ENCODE data around the gene MRPL20. TPM values are rescaled to one million over a fixed set of nuclear protein-coding genes. Genes with fewer than 3 reads are reported as not detected.

Gene MRPL20
- total and polyA plus RNA-seq, 10 donors: 67.4 to 168 (median 101) TPM

GRCh38 chr1:1442069-1442770 lies 35.1 kb upstream of the MRPL20 start:
- no peak overlapping the region for H3K27ac ChIP-seq
- H3K27me3 ChIP-seq (replicated peaks in 1 of 7): peaks cover 0 to 38% (median 13%) of the 10 kb centered on the region in 7 donors
- H3K4me1 ChIP-seq: peaks cover 7 to 23% (median 12%) of the 10 kb centered on the region in 6 donors
- H3K36me3 ChIP-seq: no peaks in the 10 kb centered on the region
- DNase-seq: peak; percentile 58
- 84 to 93% (median 88%) methylated on average over 29 to 32 of the region's 32 CpGs for WGBS, 5 donors
- H3K4me3 ChIP-seq: no peak overlapping the region
- intact Hi-C loops (cut with DNase I; ENCODE audit: low total_unique reads): no loop called here
- H3K9me3 ChIP-seq: no peaks in the 10 kb centered on the region
- TF ChIP-seq POLR2AphosphoS5 (IDR thresholded peaks at IDR 0.05) (no peak), POLR2A (IDR thresholded peaks at IDR 0.05) (no peak)
- TF ChIP-seq, protein P1, sequence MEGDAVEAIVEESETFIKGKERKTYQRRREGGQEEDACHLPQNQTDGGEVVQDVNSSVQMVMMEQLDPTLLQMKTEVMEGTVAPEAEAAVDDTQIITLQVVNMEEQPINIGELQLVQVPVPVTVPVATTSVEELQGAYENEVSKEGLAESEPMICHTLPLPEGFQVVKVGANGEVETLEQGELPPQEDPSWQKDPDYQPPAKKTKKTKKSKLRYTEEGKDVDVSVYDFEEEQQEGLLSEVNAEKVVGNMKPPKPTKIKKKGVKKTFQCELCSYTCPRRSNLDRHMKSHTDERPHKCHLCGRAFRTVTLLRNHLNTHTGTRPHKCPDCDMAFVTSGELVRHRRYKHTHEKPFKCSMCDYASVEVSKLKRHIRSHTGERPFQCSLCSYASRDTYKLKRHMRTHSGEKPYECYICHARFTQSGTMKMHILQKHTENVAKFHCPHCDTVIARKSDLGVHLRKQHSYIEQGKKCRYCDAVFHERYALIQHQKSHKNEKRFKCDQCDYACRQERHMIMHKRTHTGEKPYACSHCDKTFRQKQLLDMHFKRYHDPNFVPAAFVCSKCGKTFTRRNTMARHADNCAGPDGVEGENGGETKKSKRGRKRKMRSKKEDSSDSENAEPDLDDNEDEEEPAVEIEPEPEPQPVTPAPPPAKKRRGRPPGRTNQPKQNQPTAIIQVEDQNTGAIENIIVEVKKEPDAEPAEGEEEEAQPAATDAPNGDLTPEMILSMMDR (IDR thresholded peaks at IDR 0.05 in 8 of 11, conservative IDR thresholded peaks at IDR 0.05 in 3 of 11): no peak

- no peaks in the 10 kb centered on the region for H3K36me3 ChIP-seq
- H3K4me1 ChIP-seq: peaks cover 9 to 33% (median 20%) of the 10 kb centered on the region in 6 donors
- DNase-seq: peak; percentile 84
- TF ChIP-seq, protein P1 (IDR thresholded peaks at IDR 0.05 in 8 of 11, conservative IDR thresholded peaks at IDR 0.05 in 3 of 11): peak; percentile 68 to 94 (median 91)
- peak in 2 of 3 donors; percentile 56 to 74 for TF ChIP-seq POLR2AphosphoS5 (IDR thresholded peaks at IDR 0.05)
- no peak for TF ChIP-seq POLR2A (IDR thresholded peaks at IDR 0.05)
- no peak overlapping the region for H3K4me3 ChIP-seq
- H3K27ac ChIP-seq: no peak overlapping the region
- intact Hi-C loops (cut with DNase I; ENCODE audit: low total_unique reads): no loop called here
- WGBS, 5 donors: 32 to 44% (median 41%) methylated on average over 17 to 29 of the region's 29 CpGs
- no peaks in the 10 kb centered on the region for H3K9me3 ChIP-seq
- H3K27me3 ChIP-seq (replicated peaks in 1 of 7): peaks cover 0 to 48% (median 22%) of the 10 kb centered on the region in 7 donors
These were observed 34.2 kb upstream of the MRPL20 start for GRCh38 chr1:1441002-1441888.

GRCh38 chr1:1440262-1441001 lies 33.3 kb upstream of the MRPL20 start:
- 72 to 79% (median 73%) methylated on average over 19 to 26 of the region's 26 CpGs for WGBS, 5 donors
- Histone ChIP-seq H3K9me3 (no peaks in the 10 kb centered on the region), H3K36me3 (no peaks in the 10 kb centered on the region), H3K4me1 (peaks cover 14 to 39% (median 26%) of the 10 kb centered on the region in 6 donors), H3K4me3 (no peak overlapping the region), H3K27ac (no peak overlapping the region), H3K27me3 (replicated peaks in 1 of 7) (peaks cover 0 to 56% (median 30%) of the 10 kb centered on the region in 7 donors)
- DNase-seq: no peak
- TF ChIP-seq POLR2AphosphoS5 (IDR thresholded peaks at IDR 0.05): no peak
- TF ChIP-seq, protein P1 (IDR thresholded peaks at IDR 0.05 in 8 of 11, conservative IDR thresholded peaks at IDR 0.05 in 3 of 11): no peak
- no peak for TF ChIP-seq POLR2A (IDR thresholded peaks at IDR 0.05)
- intact Hi-C loops (cut with DNase I; ENCODE audit: low total_unique reads): no loop called here

Data from spleen (tissue), 11 donors.